Activated effector memory CD4-positive, alpha-beta T cell treated with Interleukin-2 at 50 U/mL for 16 hours (primary cell): ENCODE results near the gene MB21D2.

Experiments
- DNase-seq: peaks from one replicate; pipeline ENCODE4 v3.0.0-alpha.2; 2020

Gene MB21D2

DNA sequence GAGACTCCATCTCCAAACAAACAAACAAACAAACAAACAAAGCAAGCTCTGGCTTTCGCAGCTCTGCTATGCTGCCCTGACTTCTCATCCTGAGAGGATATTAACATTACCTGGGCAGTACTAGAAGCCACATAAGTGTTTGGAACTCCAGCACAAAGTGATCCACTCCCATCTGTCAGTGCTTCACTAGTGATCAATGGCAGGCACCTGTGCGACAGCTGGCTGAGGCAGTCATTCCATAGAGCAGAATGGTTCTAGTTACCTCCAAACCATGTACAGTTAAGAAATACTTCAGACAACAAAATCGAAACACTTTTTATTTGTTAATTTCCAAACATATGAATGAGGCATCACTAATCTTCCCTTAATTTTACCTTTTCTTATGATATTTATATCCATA, 2.8 kb upstream of the MB21D2 start:
- no peak for DNase-seq

- no peak for DNase-seq
Measured at GRCh38 chr3:192919901-192920300, 2.2 kb upstream of the MB21D2 start.

DNA sequence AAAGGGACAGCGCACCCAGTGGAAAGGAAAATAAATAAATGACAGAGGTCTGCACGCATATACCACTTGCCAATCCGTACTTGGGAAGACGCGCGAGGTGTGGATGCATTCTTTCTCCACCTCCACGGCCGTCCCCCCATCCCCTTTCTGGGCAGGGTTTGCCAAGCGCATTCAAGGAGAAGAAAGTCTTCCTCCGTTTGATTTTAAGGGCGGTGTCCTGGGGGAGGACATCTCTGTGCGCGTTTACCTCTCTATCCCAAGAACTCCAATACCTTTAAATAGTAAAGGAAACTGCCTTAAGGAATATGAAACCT, 576 bp upstream of the MB21D2 start:
- DNase-seq, result no peak

- DNase-seq, result peak; percentile 18
Measured at GRCh38 chr3:192917028-192917403, 640 bp downstream of the MB21D2 start.

GRCh38 chr3:192916371-192917027, 1.2 kb downstream of the MB21D2 start:
- no peak for DNase-seq

GRCh38 chr3:192915722-192916121, 1.9 kb downstream of the MB21D2 start:
- no peak for DNase-seq

- DNase-seq, result no peak
Measured at GRCh38 chr3:192915304-192915703, 2.4 kb downstream of the MB21D2 start.

- DNase-seq, result no peak
Measured at GRCh38 chr3:192914848-192915247, 2.8 kb downstream of the MB21D2 start.

DNA sequence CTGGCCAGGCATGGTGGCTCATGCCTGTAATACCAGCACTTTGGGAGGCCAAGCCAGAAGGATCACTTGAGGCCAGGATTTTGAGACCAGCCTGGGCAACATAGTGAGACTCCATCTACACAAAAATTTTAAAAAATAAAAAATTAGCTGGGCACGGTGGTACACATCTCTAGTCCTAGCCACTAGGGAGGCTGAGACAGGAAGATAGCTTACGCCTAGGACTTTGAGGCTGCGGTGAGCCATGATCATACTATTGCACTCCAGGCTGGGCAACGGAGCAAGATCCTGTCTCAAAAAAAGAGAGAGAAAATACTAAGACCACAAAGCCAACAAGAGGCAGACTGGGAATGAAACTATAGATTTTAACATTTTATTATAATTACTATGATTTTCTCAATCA, 4.1 kb downstream of the MB21D2 start:
- DNase-seq, result no peak

- no peak for DNase-seq
Measured at GRCh38 chr3:192911293-192911692, 6.4 kb downstream of the MB21D2 start.

GRCh38 chr3:192907784-192908183, 9.9 kb downstream of the MB21D2 start:
- DNase-seq, result no peak

DNA sequence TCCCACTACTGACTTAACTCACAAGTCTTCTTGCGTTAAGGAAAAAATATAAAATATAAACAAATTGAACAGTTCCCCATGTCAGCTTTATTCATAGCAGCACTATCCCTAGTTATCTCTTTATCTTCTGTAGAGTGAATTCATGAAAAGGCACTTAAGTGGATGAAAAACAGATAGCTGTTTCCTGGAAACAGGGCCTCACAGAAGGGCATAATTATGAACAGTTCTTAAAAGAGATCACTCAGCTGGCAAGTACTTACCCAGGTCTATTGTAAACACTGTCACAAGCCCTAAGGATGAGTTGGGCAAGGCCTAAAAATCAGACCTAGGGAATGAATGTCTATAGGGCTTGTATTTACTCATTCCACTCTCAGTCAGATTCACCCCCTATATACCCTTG, 10.7 kb downstream of the MB21D2 start:
- no peak for DNase-seq

DNA sequence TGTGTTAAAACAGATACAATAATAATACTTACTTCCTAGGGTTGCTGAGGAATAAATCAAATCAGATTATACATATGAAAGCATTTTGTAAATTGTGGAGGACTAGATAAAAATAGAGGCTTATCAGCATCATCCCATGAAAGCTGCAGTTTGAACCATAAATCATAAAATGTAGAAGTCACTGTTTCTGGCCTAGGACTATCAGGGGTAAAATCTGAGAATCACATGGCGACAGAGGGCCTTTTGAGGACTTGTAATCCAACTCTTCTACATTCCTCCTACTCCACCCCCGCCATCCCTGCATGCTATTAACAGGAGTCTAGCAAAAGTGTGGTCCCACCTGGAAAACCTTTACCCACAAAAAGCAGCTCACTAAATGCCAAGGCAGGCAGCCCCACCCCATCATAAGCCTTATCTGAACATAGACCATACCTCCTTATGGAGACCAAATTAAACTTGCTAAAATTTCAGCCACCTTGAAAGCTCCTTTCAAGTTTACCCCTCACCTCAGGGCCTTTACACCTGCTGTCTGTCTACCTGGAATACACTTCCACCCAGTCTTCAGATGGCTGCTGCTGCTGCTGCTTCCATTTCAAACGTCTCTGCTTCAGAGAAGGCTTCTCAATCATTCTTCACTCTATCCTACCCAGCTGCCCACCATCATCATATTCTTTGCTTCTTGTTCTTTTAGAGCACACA, 11.5 kb downstream of the MB21D2 start:
- no peak for DNase-seq

GRCh38 chr3:192904632-192905289, 12.9 kb downstream of the MB21D2 start:
- DNase-seq, result no peak

GRCh38 chr3:192902549-192902948, 15.1 kb downstream of the MB21D2 start:
- DNase-seq, result no peak

DNA sequence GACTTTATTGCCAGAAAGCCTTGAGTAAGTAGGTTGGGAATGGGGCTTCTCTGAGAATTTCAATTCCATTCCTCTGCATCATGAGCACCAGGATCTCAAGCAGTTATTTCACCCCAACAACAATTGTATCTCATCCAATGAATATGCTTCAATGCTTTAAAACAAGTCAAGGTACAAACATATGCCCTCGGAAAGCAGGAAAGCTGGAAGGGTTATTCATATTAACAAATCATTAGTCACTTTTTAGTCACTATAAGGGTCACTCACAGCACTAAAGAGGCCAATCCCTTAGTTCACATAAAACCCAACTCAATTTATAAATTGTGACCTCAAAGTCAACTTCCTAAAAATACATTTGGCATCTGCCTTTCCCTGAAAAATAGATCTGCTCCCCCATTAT, 16.2 kb downstream of the MB21D2 start:
- no peak for DNase-seq

- DNase-seq, result no peak
Measured at GRCh38 chr3:192899540-192899982, 18.1 kb downstream of the MB21D2 start.

DNA sequence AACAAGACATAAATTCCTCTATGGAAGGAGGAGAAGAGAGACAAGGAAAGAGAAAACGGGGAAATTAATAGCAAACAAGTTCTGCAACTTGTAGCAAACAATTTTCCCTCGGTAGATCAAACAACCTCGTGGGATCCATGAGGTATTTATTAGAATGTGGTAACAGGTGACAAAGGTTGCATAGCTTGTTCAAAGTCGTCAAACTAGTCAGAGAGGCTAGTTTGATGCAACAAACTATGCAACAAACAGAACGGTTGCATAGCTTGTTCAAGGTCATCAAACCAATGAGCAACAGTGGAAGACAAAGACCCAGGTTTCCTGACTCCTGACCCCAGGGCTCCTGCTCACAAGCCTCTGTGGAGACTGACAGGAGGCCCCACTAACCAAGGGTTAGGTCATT, 20.7 kb downstream of the MB21D2 start:
- no peak for DNase-seq

- DNase-seq, result no peak
Measured at GRCh38 chr3:192896208-192896607, 21.4 kb downstream of the MB21D2 start.

GRCh38 chr3:192894676-192895075, 23.0 kb downstream of the MB21D2 start:
- DNase-seq, result no peak

DNA sequence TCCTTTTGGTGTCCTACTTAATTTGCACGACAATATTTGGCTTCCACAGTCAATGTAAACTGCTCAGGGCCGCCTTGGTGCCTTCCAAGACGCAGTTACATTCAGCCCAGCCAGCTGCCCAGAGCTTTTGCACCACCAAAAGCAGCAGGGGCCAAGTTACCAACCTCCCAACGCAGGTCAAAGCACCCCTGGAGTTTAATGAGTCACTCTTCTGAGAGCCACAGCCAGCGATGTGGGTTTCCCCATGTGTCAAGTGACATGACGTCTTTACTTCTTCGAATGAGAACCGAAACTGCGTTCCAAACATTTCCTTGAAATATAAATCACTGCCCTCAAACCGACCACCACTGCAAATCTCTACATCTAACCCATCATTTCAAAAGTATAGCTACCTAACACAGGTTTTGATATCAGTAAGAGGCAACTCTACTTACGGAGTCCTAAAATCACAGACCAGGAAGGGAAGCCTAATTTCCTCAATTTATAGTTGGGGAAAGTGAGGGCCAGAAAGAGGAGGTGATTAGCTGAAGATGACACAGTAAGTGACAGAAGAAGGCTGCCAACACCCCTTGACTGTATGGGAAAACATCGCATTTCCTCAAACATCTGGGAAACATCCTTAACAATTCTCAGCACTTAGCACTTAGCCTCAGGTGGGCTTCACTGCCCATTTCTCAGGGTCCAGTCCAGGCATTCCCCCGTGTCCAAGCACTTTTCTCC, 24.5 kb downstream of the MB21D2 start:
- DNase-seq, result peak; percentile 53

DNA sequence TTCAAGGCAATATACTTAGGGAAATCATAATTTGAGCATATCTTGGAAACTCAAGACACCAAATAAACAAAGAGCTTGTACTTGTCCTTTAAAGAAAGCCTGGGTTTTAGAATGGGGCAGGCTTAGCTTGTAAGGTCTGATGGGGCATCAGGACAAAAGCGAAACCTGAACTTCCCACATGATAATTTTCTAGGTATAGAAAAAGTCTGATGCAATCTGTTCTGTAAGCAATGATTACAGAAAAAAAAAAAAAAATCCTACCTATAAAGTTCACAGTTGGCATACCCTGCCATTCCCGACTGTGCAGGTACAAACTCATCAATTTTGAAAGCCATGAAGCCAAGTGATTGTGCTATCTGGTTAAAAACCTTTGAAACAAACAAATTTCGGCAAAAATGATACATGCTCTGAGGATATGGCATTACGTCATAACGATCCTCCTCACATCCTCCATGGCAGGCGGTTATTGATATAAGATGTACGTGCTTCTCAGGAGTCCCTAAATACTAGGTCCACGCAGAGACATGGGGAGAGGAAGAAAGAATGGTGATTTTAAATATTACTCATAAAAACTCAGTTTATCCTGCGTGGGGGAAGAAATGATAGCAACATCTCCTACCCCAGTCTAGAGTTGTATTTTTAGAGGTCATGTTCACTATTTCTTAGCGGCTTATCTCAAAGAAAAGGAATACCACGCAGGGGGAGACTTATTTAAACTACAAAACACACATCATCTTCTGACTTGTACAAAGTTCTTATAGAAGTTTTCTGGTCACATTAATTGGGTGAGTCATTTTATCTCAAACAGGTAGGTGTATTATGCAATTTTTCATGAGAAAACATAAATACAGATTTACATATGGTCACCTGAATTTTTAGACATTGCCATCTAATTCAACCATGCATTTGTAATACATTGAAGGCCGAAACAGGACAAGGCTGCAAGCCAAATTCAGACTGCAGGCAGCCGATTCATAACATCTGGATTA, 27.0 kb downstream of the MB21D2 start:
- no peak for DNase-seq

GRCh38 chr3:192889679-192890078, 28.0 kb downstream of the MB21D2 start:
- no peak for DNase-seq
